ENCODE data around the gene ENTREP1. TPM values are rescaled to one million over a fixed set of nuclear protein-coding genes. Genes with fewer than 3 reads are reported as not detected.

Gene ENTREP1
- total and polyA plus RNA-seq, 2 donors (not counting 1 experiment from before 2014, with no cell fraction given), result 0.06 TPM; not detected in 1

DNA sequence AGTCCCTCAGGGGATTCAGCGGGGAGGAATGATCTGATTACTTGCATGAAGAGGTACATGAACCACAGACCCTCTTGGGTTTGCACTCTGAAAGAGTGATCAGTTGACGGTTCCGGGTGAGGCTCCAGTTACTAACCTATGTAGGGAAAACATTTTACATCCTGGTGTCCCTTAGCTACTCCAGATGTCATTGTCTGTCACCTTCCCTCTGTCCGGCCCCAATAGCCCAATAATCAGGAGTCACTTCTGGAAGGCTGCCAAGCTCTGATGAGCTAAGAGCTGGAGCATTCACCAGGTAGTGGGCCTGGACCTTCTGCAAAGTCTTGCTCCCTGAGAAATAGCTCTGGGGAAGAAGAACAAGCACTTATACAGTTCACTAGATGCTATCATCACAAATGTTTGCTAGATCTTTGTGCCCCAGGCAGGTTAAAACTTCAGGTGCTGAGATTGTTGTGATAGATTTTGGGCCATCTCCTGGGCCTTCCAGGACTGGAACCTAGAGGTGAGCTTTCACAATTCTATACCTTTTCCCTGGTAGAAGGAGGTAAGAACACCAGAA is 64.5 kb downstream of the ENTREP1 start:
- no peaks in the 10 kb centered on the region for H4K20me1 ChIP-seq (ENCODE audit: control insufficient read depth, extremely low read depth, insufficient read depth, low read length)
- no peak overlapping the region for H3K4me2 ChIP-seq (ENCODE audit: extremely low read depth, insufficient read depth, low read length)
- no peak overlapping the region for H3K9ac ChIP-seq (ENCODE audit: insufficient read depth, low read length)
- H3K4me1 ChIP-seq (ENCODE audit: control insufficient read depth, extremely low read depth, insufficient read depth, low read length), result no peaks in the 10 kb centered on the region
- no peak overlapping the region for H3K4me3 ChIP-seq (replicated peaks in 1 of 4; ENCODE audit: control extremely low read depth in 1 of 4, insufficient read depth in 1 of 4, low read depth in 3 of 4, low read length in 4 of 4)
- no peaks in the 10 kb centered on the region for H3K9me3 ChIP-seq (ENCODE audit: control insufficient read depth, insufficient read depth, low read depth, low read length)
- H3K79me2 ChIP-seq (ENCODE audit: control insufficient read depth, insufficient read depth, low read length), result no peaks in the 10 kb centered on the region
- H2AFZ ChIP-seq (ENCODE audit: low read length), result no peak overlapping the region
- no peaks in the 10 kb centered on the region for H3K27me3 ChIP-seq (ENCODE audit: control insufficient read depth, insufficient read depth, low read length)
- no peak for TF ChIP-seq CTCF (conservative IDR thresholded peaks at IDR 0.05 in 1 of 2, IDR thresholded peaks at IDR 0.05 in 1 of 2; ENCODE audit: low read depth in 1 of 2, low read length in 2 of 2)
- TF ChIP-seq EZH2 (IDR thresholded peaks at IDR 0.05; ENCODE audit: low read length, missing control alignments), result no peak
- no peak for DNase-seq (ENCODE audit: low read depth in 2 of 2)
- no peaks in the 10 kb centered on the region for H3K36me3 ChIP-seq (ENCODE audit: control insufficient read depth, insufficient read depth, low read length)
- H3K27ac ChIP-seq (ENCODE audit: insufficient read depth, low read length), result no peak overlapping the region

GRCh38 chr9:69391487-69391886 is 66.5 kb downstream of the ENTREP1 start:
- Histone ChIP-seq H3K4me3 (replicated peaks in 1 of 4; ENCODE audit: control extremely low read depth in 1 of 4, insufficient read depth in 1 of 4, low read depth in 3 of 4, low read length in 4 of 4) (no peak overlapping the region), H3K4me2 (ENCODE audit: extremely low read depth, insufficient read depth, low read length) (no peak overlapping the region), H4K20me1 (ENCODE audit: control insufficient read depth, extremely low read depth, insufficient read depth, low read length) (no peaks in the 10 kb centered on the region), H3K4me1 (ENCODE audit: control insufficient read depth, extremely low read depth, insufficient read depth, low read length) (no peaks in the 10 kb centered on the region), H3K9ac (ENCODE audit: insufficient read depth, low read length) (no peak overlapping the region), H3K79me2 (ENCODE audit: control insufficient read depth, insufficient read depth, low read length) (no peaks in the 10 kb centered on the region), H3K27ac (ENCODE audit: insufficient read depth, low read length) (no peak overlapping the region), H3K27me3 (ENCODE audit: control insufficient read depth, insufficient read depth, low read length) (no peaks in the 10 kb centered on the region), H3K36me3 (ENCODE audit: control insufficient read depth, insufficient read depth, low read length) (no peaks in the 10 kb centered on the region), H3K9me3 (ENCODE audit: control insufficient read depth, insufficient read depth, low read depth, low read length) (no peaks in the 10 kb centered on the region), H2AFZ (ENCODE audit: low read length) (no peak overlapping the region)
- TF ChIP-seq EZH2 (IDR thresholded peaks at IDR 0.05; ENCODE audit: low read length, missing control alignments), result no peak
- no peak for TF ChIP-seq CTCF (conservative IDR thresholded peaks at IDR 0.05 in 1 of 2, IDR thresholded peaks at IDR 0.05 in 1 of 2; ENCODE audit: low read depth in 1 of 2, low read length in 2 of 2)
- no peak for DNase-seq (ENCODE audit: low read depth in 2 of 2)

DNA sequence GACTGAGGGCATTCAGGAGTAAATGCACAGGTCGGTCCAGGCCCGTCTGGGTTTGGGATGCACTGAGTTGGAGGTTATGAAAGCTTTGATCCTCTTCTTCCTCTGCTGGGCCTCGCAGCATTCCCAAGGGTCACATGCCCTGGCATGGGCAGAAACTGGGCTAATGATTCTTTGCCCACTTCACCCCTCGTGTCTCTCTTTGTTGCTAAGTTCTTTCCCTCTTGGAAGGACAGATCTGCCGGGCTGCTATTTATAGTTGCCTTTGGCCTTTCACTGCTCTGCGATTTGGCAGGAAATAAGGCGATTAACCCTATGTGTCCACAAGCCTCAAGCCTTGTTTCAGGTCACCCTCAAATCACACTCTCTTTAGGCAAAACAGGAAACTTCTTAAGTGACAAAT is 66.9 kb downstream of the ENTREP1 start:
- no peaks in the 10 kb centered on the region for H3K36me3 ChIP-seq (ENCODE audit: control insufficient read depth, insufficient read depth, low read length)
- H3K27ac ChIP-seq (ENCODE audit: insufficient read depth, low read length), result no peak overlapping the region
- no peak for DNase-seq (ENCODE audit: low read depth in 2 of 2)
- no peak overlapping the region for H3K4me2 ChIP-seq (ENCODE audit: extremely low read depth, insufficient read depth, low read length)
- no peaks in the 10 kb centered on the region for H4K20me1 ChIP-seq (ENCODE audit: control insufficient read depth, extremely low read depth, insufficient read depth, low read length)
- H3K4me1 ChIP-seq (ENCODE audit: control insufficient read depth, extremely low read depth, insufficient read depth, low read length), result no peaks in the 10 kb centered on the region
- H3K4me3 ChIP-seq (replicated peaks in 1 of 4; ENCODE audit: control extremely low read depth in 1 of 4, insufficient read depth in 1 of 4, low read depth in 3 of 4, low read length in 4 of 4), result no peak overlapping the region
- H3K9ac ChIP-seq (ENCODE audit: insufficient read depth, low read length), result no peak overlapping the region
- H3K27me3 ChIP-seq (ENCODE audit: control insufficient read depth, insufficient read depth, low read length), result no peaks in the 10 kb centered on the region
- no peaks in the 10 kb centered on the region for H3K9me3 ChIP-seq (ENCODE audit: control insufficient read depth, insufficient read depth, low read depth, low read length)
- TF ChIP-seq EZH2 (IDR thresholded peaks at IDR 0.05; ENCODE audit: low read length, missing control alignments) (no peak), CTCF (conservative IDR thresholded peaks at IDR 0.05 in 1 of 2, IDR thresholded peaks at IDR 0.05 in 1 of 2; ENCODE audit: low read depth in 1 of 2, low read length in 2 of 2) (no peak)
- no peaks in the 10 kb centered on the region for H3K79me2 ChIP-seq (ENCODE audit: control insufficient read depth, insufficient read depth, low read length)
- no peak overlapping the region for H2AFZ ChIP-seq (ENCODE audit: low read length)

Data from fibroblast of lung (primary cell).